GM20000 (cell line): ENCODE data around the gene BDP1.
A peak's percentile ranks its signal among the peaks of the same experiment; 100 is the strongest.

ENCODE experiments used
- DNase-seq: peaks from one replicate; pipeline ENCODE4 v3.0.0; 2012; ENCODE audit warnings: low spot score
- TF ChIP-seq, protein P1 (sequence below): IDR thresholded peaks from 2 replicates; pipeline ENCODE4 v1.5.1; 2012; ENCODE audit warnings: mild to moderate bottlenecking, control low read depth; ENCODE audit errors: extremely low read depth, missing control alignments

The BDP1 gene

DNA sequence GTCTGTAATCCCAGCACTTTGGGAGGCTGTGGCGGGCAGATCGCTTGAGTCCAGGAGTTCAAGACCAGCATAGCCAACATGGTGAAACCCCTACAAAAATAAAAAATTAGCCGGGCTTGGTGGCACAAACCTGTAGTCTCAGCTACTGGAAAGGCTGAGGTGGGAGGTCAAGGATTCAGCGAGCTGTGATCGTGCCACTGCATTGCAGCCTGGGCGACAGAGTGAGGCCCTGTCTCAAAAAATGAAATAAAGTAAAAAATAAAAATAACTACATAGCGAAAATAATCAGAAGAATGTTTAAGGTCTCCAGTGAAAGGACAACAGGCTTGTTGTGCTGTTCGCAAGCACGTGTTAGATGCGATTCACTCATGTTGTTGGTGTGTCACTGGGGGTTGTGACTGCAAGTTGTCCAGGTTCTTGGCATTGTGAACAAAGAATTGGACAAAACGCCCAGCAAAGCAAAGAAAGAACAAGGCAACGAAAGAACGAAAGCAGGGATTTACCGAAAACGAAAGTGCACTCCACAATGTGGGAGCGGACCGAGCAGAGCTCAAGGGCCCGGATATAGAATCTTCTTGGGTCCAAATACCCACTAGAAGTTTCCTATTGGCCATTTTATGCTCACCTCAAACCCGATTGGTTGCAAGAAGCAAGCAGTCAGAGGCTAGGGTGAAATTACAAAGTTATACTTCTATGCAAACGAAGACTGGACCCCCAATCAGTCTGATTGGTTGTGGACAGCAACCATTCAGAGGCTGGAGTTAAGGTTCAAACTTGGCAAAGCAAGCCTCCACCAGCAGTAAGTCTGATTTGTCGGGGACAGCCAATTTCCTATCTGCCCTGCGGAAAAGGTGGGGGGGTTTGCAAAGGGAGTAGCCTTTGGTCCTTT, 130.8 kb downstream of the BDP1 start:
- TF ChIP-seq, protein P1, sequence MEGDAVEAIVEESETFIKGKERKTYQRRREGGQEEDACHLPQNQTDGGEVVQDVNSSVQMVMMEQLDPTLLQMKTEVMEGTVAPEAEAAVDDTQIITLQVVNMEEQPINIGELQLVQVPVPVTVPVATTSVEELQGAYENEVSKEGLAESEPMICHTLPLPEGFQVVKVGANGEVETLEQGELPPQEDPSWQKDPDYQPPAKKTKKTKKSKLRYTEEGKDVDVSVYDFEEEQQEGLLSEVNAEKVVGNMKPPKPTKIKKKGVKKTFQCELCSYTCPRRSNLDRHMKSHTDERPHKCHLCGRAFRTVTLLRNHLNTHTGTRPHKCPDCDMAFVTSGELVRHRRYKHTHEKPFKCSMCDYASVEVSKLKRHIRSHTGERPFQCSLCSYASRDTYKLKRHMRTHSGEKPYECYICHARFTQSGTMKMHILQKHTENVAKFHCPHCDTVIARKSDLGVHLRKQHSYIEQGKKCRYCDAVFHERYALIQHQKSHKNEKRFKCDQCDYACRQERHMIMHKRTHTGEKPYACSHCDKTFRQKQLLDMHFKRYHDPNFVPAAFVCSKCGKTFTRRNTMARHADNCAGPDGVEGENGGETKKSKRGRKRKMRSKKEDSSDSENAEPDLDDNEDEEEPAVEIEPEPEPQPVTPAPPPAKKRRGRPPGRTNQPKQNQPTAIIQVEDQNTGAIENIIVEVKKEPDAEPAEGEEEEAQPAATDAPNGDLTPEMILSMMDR, result no peak
- peak; percentile 23 for DNase-seq

GRCh38 chr5:71586941-71587765, 131.7 kb downstream of the BDP1 start, which contains the start of gene MCCC2:
TSS of gene MCCC2 (plus strand) at chr5:71587340. CDS start at chr5:71587426, 86 bp downstream.
- TF ChIP-seq, protein P1, result no peak
- DNase-seq, result peak; percentile 95

DNA sequence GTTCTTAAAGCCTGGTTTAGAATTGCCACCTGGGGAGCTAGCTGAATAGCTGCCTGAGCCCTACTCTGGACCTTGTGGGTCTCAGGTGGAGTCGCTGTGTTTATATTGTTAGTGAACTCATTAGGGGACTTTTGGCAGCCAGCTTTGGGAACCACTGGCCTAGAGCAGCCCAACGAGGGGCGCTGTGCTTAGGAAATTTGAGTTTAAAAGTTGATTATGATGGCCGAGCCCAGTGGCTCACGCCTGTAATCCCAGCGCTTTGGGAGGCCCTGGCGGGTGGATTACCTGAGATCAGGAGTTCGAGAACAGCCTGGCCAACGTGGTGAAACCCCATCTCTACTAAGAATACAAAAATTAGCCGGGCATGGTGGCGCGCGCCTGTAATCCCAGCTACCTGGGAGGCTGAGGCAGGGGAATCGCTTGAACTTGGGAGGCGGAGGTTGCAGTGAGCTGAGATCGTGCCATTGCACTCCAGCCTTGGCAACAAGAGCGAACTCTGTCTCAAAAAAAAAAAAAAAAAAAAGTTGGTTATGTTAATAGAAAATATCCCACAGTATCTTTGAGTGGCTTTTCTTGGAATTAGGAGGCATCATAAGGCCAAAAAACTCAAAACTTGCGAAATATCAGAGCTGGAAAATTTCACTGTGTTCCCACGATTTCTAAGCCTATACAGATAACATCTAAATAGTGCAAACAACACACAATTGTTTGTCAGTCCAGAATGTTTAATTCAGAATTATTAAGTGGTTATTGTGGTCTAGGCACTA, 132.5 kb downstream of the BDP1 start:
- TF ChIP-seq, protein P1, result no peak
- peak; percentile 32 for DNase-seq

DNA sequence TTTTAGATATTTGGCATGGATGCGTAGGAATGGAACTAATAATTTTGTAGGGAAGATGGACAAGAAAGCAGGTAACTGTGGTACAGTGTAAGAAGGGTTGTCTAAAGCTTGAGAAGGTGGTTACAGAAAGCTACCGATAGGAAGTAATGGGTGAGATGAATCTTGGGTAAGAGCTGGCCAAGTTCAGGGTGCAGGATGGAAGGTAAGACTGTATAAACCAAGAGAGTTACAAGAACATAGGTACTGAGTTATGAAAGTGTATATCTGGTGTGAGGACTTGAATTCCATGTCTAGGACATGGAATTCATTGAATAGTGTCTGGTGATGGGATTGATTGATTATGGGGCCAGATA, 133.1 kb downstream of the BDP1 start:
- TF ChIP-seq, protein P1, result no peak

GRCh38 chr5:71589903-71590302, 134.5 kb downstream of the BDP1 start:
- peak; percentile 20 for DNase-seq
- TF ChIP-seq, protein P1, result no peak

More for the DNA sequence above, 133.1 kb downstream of the BDP1 start:
- DNase-seq, result no peak

DNA sequence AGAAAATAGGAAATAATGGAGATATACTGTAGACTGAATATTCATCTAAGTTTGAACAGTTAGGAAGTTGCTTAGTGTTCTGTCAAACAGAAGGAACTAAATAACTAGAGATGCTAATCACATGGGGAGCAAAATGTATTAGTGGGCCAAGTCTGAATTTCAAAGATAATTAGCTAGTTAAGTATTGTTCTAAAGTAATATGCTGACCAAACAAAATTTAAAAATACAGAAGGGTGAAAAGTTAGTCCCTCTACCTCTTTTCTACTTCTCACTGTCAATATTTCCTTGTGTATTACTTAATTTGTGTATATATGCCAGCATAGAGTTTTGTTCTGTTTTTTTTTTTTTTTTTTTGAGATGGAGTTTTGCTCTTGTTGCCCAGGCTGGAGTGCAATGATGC, 135.6 kb downstream of the BDP1 start:
- TF ChIP-seq, protein P1, result no peak
- DNase-seq, result no peak
